SK-N-SH (cell line): ENCODE measurements around the gene SMAP2.

Experiments
- EZH2phosphoT487 ChIP-seq: fragments of 200-600 bp; sonication (generic); IDR thresholded peaks from 2 replicates; pipeline ENCODE4 v1.6.1; 2017; ENCODE audit warnings: low read depth, mixed run types, mild to moderate bottlenecking, antibody characterized with exemption, moderate library complexity, borderline replicate concordance
- RAD21 ChIP-seq: IDR thresholded peaks from 2 replicates; pipeline ENCODE4 v1.6.1; 2012; ENCODE audit warnings: mild to moderate bottlenecking, low read length
- RFX5 ChIP-seq: IDR thresholded peaks from 2 replicates; pipeline ENCODE4 v1.6.1; 2012; ENCODE audit warnings: mild to moderate bottlenecking, improper control_type of control experiment, low read length

DNA sequence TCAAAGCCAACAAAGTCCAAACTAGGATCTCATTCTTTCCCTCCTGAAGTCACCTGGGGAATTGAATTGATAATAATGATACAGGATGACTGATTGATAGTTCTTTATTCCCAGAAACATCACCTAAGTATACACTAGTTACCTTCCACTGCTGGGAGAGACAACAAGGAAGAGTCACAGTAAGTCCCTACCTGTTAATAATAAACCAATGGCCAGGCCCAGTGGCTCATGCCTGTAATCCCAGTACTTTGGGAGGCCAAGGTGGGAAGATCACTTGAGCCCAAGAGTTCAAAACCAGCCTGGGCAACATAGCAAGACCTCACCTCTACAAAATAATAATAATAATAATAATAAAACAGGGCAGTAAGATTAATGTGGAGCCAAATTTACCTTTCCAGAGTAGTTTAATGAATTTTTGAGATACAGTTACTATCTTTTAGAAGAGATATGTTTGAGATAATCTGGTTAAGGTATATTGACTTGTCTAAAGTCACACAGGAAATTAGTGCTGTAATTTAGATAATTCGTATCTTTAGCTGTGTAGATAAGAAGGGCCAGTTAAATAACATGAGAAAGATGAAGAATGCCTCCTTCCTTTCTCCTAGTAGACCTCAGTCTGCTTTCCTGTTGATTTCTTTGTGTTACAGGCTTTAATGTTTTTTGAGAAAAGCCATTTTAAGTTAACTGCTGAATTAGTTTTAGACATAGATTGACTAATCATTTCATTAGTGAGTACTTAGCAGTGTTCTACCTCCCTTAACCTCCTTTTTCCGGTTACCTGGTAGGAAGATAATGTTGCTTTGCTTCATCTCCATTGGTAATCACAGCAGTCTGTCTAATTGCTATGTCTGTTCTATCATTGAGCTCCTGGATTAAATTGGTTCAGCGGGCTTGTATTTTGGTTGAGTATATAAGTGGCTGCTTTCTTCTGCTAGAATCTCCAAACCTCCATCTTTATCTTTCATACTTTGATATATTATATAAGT is 22.0 kb downstream of the SMAP2 start:
- TF ChIP-seq EZH2phosphoT487 (no peak), RFX5 (no peak), RAD21 (no peak)
